Mucosa of gallbladder (tissue), 1 donor: Measurements from ENCODE around the gene HSD3B1. TPM values are rescaled to one million over a fixed set of nuclear protein-coding genes. Genes with fewer than 3 reads are reported as not detected.
"Not testable (repeated sequence)": the region's sequence is repeated elsewhere in the genome, so short reads cannot be mapped to it uniquely, and the experiment has no call there.

ENCODE experiments used
- DNase-seq: peaks from one replicate; pipeline ENCODE4 v3.0.0-alpha.2; 2020; ENCODE audit warnings: low spot score
- total RNA-seq: library from RNA; stranded (reverse); gene quantifications from one replicate; pipeline ENCODE4 v1.2.1, GENCODE V29; 2021
- donor health status: DM: no; HTN: no; CAD: no.

The HSD3B1 gene
- total RNA-seq, 1 donor from 2014 or later = not detected

DNA sequence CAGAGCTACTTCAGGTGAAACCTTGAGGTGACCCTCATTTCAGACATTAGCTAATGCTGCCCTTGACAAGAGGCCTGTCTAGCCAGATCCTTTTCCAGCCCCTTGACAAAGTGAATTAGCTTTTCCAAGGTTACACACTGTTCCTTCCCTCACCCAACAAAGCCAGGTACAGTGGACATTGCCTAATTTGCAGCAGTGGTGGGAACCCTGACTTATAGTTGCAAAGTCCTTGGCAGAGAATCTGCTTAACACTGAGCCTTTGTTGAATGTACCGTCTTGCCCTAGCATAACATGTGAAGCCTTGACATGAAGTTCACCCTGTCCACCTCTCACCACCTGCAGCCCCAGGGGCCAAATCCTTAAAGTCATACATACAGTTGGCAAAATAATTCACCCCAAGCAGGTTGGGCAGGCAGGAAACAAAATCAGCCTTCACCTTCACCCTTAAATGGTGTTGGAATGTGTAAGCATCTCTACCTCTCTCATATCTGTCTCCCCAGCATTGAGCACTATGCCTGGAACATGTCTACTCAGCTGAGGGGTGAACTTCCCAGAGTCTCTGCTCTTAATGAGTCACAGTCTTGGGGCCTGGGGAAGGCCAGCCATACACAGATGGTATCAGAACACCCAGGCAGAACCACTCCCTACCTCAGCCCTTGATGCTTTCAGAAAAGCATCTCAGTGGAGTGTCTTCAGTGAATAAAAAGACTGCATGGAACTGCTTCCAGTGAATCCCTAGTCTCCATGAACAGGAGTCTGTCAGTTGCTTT is 46.5 kb downstream of the HSD3B1 start:
- DNase-seq = not testable (repeated sequence)

DNA sequence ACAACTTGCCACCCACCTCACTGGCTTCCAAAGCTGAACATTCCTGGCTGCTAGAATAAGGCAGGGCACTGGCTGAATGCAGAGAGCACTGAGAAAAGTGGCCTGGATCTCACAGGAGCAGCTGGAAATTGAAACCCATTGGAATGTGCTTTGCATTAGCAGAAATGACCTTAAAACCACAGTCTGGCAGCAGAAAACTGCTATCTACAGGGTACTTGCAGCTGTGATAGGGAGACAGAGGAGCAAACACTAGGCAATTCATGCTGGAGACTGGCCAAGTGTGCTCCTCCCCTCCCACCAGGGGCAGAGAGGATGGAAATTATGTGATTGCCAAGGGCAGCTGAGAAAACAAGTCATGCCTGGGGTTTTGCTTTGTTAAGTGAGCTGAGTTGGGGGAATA is 47.2 kb downstream of the HSD3B1 start:
- DNase-seq = no peak

DNA sequence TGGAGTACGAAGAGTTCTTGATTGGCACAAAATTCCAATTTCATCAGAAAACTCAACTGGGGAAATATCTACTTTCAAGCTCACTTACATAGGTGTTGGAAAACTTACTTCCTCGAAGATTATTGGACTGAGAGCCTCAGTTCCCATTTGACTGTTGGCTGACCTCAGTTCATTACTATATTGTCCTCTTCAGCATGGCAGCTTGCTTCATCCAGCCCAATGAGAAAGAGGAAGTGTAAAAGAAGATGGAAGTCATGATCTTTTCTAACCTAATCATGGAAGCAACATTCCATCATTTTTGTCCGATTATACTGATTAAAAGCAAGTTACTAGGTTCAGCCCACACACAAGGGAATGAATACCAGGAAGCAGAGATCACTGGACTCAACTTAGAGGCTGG is 49.4 kb downstream of the HSD3B1 start:
- DNase-seq = no peak

DNA sequence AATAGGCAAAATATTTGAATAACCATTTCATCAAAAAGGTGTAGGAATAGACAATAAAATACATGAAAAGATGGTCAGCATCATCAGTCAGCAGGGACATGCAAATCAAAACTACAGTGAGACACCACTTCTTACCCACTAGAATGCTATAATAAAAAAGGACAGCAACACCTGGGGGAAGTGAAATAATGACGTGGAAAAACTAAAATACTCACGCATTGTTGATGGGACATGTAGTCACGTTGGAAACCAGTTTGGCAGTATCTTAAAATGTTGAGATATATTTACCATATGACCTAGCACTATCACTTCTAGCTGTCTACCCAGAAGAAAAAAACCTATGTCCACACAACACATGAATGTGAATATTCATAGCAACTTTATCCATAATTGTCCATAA is 53.4 kb downstream of the HSD3B1 start:
- not testable (repeated sequence) for DNase-seq

DNA sequence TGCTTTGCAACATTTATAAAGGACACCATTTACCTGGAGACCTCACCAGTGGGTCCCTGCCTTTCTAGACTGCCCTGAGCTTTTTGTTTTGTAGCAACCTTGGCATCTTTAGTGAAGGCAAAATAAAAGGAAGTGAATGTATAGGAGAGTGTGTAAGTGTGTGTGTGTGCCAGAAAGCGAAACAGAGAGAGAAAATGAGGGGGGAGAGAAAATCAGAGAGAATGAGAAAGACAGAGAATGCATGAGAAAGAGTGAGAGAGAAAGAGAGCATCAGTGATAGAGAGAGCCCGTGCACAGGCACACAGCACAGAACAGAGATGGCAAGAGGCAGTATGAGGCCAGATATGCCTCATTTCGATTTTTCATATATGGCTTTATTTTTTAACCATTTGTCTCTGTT is 57.5 kb downstream of the HSD3B1 start:
- DNase-seq = no peak

Other genes starting within 250 kb of the HSD3B1 start
- gene HAO2, start 138.4 kb upstream of the HSD3B1 start, total RNA-seq = 0.17 TPM
- 1.8 TPM for gene HSD3B2, start 92.1 kb upstream of the HSD3B1 start, total RNA-seq
- 2.9 TPM for gene ZNF697, start 141.1 kb downstream of the HSD3B1 start, total RNA-seq
- 12.8 TPM for gene PHGDH, start 204.7 kb downstream of the HSD3B1 start, total RNA-seq